Germinal center (tissue), 1 donor: ENCODE measurements around the gene PRDM10.
A peak's percentile ranks its signal among the peaks of the same experiment; 100 is the strongest.
"Not testable (repeated sequence)": the region's sequence is repeated elsewhere in the genome, so short reads cannot be mapped to it uniquely, and the experiment has no call there.

Experiments
- DNase-seq: peaks from one replicate; pipeline ENCODE4 v3.0.0; 2012; ENCODE audit warnings: mixed read lengths, low spot score

Gene PRDM10

GRCh38 chr11:130015846-130016245, 13.2 kb upstream of the PRDM10 start:
- DNase-seq: not testable (repeated sequence)

- DNase-seq: no peak
Observed at GRCh38 chr11:130008326-130008725, 5.7 kb upstream of the PRDM10 start.

DNA sequence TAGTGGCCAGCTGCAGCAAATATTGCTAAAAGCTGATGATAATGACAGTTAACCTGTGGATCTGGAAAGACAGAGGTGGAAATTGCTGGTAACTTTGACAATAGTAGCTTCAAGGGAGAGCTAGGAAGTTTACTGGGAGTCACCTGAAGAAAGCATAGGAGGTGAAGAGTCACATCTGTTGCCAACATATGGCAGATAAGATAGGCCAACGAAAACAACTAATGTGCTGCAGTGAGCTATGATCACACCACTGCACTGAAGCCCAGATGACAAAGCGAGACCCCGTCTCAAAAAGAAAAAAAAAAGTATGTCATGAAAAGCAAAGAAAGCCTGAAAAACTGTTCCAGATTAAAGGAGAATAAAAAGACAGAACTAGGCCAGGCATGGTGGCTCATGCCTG, 4.3 kb upstream of the PRDM10 start:
- no peak for DNase-seq

DNA sequence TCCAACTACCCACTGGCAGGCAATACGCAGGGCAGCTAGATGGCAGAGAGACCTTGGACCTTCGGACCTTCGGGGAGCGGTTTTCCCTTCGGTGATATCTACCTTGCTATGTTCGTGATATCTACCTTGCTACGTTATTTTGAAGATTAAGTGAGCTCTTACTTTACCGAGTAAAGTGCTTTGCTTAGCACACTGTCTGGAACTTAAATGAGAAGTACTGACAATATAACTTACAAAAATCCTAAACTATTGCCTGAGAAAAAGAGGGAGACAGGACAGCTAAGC, 1.0 kb upstream of the PRDM10 start:
- no peak for DNase-seq

DNA sequence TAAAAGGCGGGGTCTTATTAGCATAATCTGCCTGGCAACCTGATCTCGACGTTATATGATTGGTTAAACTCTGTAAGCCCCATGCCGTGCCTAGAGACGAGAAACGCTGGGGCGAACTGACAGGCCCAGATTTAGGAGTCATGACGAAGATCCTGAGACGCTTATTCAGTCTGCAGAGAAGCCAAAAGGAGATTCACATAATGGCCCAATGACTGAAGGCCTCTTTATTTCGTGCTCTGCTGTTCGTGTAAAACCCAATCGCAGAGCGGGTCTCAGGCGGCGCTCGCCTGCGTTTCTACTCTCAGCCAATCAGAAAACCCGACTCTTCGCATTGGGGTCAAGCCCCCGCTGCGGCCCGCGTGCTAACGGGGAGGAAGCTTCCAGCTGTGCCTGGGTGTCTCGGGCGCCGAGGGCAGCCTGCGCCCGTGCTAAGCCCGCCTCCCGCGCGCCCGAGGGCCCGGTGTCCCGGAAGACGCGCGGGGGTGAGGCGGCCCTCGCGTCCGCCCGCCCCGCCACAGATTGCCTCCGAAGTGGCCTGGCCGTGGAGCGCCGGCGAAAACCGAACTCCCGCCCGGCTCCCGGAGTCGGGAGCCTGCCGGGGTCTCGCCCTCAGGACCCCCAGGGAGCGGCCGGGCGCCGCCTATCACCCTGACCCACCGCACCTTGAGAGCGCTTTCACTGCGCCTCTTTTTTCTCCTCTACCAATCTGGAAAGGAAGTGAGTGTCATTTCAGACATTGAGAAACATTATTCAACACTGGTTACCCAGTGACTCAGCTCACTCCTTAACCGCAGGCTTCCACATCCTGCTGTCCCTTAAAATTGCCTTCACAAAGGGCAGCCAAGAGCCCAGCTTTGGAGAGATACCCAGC, 446 bp upstream of the PRDM10 start:
- DNase-seq: peak; percentile 99

DNA sequence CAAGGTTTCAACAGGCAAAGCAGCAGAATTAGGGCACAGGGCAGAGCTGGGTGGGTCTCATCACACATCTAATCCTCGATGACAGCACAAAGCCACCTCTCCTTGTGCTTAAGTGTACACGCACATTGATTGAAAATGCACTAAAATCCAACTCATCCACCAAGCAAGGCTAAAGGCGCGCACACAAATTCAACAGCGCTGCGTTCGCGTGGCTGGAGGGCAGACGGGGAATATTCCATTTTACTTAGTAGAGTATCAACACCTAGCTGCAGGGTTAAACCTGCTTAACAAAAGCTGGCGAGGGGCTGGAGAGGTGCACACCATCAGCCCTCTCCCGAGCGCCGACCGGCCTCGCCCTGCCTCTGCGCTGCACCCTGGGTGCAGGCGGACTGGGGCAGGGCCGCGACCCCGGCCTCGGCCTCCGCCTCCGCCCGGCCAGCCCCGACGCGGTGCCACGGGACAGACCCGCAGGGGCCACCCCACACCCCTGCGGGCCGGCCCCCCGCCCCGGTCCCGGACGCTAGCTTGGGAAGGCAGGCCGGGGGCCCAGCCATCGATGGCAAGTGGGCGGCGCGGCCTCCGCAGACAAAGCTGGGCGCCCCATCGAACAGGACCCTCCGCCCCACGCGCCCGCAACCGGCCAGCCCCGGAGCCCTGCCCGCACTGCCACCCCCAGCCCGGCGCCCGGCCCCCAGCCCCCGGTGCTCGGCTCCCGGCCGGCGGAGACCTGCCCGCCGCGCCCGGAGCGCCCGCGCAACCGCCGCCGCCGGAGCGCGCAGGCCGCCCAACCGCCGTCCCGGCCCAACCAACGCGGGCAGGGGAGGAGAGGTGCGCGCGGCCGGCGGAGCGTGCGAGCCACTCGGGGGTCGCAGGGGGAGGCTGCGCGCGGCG, 929 bp downstream of the PRDM10 start:
- peak; percentile 35 for DNase-seq

DNA sequence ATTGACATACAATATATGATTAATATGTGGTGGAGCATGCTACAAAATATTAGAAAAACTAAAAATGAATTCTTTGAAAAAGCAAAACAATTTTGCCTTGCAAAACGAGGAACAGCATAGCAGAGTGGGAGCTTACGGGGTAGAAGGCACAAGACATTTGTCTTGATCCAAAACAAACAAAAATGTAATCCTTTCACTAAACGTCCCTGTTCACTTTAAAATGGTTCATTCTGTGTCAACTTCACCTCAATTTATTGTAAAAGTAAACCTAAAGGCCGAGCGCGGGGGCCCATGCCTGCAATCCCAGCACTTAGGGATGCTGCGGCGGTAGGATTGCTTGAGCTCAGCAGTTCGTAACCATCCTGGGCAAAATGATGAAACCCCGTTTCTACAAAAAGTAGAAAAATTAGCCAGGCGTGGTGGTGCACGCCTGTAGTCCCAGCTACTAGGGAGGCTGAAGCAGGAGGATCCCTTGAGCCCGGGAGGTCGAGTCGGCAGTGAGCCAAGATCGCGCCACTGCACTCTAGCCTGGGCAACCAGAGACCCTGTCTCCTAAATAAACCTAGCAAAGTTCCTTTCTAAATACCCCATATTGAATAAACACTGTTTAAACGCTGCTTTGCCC, 2.0 kb downstream of the PRDM10 start:
- no peak for DNase-seq

- DNase-seq: no peak
Observed at GRCh38 chr11:129999407-129999806, 3.2 kb downstream of the PRDM10 start.

- no peak for DNase-seq
Observed at GRCh38 chr11:129998905-129999304, 3.7 kb downstream of the PRDM10 start.

DNA sequence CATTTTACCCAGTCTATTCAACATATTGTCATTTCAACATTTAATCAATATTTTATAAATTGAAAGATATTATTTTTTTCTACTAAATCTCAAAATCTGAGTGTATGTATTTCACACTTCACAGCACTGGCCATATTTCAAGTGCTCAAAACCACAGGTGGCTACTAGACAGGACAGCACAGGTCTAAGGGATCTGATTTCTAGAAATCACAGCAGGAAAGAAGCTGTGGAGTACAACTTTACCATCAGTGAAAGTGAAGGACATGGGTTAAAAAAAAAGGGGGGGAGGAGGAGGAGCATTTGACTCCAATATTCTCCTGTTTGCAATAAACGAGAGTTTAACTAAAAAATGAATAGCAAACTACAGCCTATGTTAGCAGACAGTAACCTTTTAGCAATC, 4.5 kb downstream of the PRDM10 start:
- no peak for DNase-seq

DNA sequence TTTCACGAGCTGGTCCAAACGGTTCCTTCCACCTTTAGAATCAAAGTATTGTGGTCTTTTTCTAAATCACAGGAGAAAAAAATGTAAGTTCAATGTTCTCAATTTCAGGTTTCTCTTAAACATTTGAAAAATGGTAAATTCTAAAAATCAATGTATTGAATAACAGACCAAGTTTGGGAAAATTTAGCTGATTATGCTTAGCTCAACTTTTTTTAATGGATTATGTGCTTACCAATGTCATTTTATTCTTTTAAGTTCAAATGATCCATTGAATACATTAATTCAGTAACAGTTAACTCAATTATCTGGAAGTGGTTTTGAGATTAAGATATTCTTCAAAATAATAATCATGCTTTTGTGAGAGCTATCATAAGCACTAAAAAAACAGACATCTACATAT, 5.1 kb downstream of the PRDM10 start:
- DNase-seq: no peak

DNA sequence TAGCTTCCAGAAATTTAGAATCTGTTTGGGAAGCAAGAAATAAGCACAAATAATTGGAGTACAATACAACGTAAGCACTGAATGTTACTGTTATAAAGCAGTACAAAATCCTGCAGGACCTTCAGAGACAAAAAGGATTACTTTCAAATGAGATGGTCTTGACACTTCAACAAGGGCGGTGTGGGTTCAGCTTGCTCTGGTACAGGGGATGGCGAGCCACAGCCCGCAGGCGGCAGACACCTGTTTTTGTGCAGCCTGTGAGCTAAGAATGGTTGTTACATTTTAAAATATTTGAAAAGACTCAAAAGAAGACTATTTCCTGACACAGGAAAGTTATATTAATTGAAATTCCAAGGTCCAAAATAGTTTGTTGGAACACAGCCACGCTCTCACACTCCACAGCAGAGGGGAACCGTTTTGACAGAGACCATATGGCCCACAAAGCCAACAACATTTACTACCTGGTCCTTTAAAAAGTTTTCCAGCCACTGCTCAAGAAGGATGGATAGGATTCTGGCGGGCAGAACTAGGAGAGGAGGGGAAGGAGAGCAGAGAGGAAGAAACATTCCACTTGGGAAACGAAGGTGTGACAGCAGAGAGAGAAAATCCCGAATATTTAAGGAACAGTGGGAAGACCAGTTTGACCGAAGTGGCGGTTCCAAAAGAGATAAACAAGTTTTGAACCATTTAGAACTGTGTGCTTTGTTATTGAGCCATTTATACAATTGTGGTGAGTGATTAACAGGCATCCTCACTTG, 6.3 kb downstream of the PRDM10 start:
- no peak for DNase-seq

DNA sequence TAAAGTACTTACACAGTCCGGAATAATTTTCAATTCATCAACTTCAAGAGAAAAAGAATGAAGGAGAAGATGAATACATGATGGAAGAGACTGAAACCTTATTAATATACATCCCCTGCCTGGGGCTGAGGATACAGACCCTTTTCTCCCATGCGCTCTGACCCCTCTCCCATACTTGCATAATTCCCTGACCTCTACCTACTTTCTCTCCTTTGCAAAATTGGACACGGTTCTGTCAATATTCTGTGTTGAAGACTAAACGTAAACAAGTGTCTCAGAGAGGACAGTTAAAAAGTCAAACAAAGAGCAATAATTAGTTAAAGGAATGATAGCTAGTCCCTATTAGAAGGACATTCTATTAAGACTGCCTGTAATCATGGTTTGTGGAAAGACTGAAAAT, 7.5 kb downstream of the PRDM10 start:
- DNase-seq: no peak

DNA sequence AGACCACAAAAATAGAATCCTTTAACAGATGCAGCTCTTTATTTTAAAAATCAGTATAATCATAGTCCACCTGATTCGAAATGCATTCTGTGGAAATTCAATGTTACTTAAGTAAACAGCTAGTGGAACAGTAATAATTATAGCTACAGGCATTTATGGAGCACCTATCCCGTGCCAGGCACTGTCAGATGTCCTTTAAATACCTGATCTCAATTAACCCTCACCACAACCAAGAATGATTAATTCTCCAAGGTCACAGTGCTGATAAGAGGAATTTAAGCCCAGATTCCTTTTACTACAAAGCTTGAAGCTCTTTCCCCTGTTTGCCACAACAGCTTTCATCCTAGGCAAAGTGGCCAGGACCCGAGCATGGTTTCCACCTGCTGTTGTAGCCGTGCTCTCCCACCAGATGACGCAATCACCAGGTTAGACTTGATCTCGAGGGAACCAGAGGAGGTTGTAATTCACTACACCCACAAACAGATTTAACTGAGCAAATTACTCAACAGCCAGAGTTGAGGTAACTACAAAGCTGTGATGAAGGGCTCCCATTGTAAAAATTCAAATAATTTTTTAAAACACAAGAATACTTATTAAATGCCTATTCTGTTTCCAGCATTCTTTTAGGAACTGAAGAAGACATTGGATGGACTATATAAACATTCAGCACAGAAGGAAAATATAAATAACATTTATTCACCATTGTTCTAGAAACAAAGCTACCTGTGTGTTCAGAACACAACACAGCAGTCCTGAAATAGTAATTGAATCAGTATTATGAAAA, 10.3 kb downstream of the PRDM10 start:
- peak; percentile 70 for DNase-seq

DNA sequence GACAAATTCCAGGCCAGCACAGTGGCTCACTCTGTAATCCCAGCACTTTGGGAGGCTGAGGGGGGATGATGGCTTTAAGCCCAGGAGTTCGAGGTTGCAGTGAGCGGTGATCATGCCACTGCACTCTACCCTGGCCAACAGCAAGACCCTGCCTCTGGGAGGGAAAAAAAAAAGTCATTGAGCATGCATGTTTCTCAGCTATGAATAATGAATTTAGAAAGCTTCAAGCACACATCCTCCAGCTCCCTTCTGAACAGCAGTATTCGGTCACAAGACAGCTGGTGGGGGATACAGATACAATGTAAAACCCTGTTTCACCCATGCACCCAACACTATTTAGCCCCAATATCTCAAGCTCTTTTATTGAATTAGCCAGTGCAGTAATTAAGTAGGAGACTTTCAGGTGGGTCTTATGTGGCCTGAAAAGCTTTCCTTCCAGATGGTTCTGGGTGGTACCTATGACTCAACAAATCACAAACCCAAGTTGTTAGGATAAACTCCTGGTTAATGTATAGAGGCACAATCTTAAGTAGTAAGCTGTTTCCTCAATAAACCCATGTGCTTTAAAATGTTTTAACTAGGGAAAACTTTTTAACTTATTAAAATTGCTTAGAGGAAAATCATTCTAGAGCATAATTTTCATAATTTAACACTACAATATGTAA, 13.4 kb downstream of the PRDM10 start:
- no peak for DNase-seq

GRCh38 chr11:129987950-129988349, 14.7 kb downstream of the PRDM10 start:
- DNase-seq: no peak

GRCh38 chr11:129985823-129986222, 16.8 kb downstream of the PRDM10 start:
- no peak for DNase-seq

- DNase-seq: no peak
Observed at GRCh38 chr11:129980086-129980485, 22.5 kb downstream of the PRDM10 start.

- DNase-seq: no peak
Observed at GRCh38 chr11:129979046-129979605, 23.5 kb downstream of the PRDM10 start.

GRCh38 chr11:129978447-129978846, 24.2 kb downstream of the PRDM10 start:
- DNase-seq: no peak
